ENCODE data around the gene ZNF438. TPM values are rescaled to one million over a fixed set of nuclear protein-coding genes. Genes with fewer than 3 reads are reported as not detected.

The ZNF438 gene
- total and polyA plus RNA-seq, 11 donors: 9.0 to 14.7 (median 13.2) TPM

GRCh38 chr10:31036209-31036608, 4.5 kb upstream of the ZNF438 start:
- Histone ChIP-seq H3K4me1 (peaks cover 0 to 26% (median 4%) of the 10 kb centered on the region in 12 donors), H3K36me3 (no peaks in the 10 kb centered on the region), H3K27me3 (no peaks in the 10 kb centered on the region), H3K27ac (peak overlapping the region in 1 of 12 donors; percentile 28), H3K9me3 (peaks cover 0 to 3% (median 0%) of the 10 kb centered on the region in 12 donors), H3K4me3 (no peak overlapping the region)
- DNase-seq (no peak), ATAC-seq (no peak)
- intact Hi-C loops (cut with DNase I): loop anchor here in 5 of 10 donors (5.0 to 10.0 kb wide), 4 partner anchors 36 to 669 kb away; no protein-coding TSS in a partner anchor
- TF ChIP-seq CTCF (IDR thresholded peaks at IDR 0.05): no peak
- TF ChIP-seq POLR2A (IDR thresholded peaks at IDR 0.05): no peak
- WGBS, 4 donors: 68 to 82% (median 77%) methylated on average over 4 of the region's 4 CpGs

GRCh38 chr10:31035266-31035798, 3.7 kb upstream of the ZNF438 start:
- WGBS, 4 donors: 90 to 100% (median 95%) methylated on average over 1 of the region's 1 CpG
- Histone ChIP-seq H3K27me3 (no peaks in the 10 kb centered on the region), H3K9me3 (peaks cover 0 to 3% (median 0%) of the 10 kb centered on the region in 12 donors), H3K27ac (peak overlapping the region in 1 of 12 donors; percentile 97), H3K36me3 (no peaks in the 10 kb centered on the region), H3K4me3 (no peak overlapping the region), H3K4me1 (peaks cover 0 to 35% (median 12%) of the 10 kb centered on the region in 12 donors)
- intact Hi-C loops (cut with DNase I): loop anchor here in 5 of 10 donors (5.0 to 10.0 kb wide), 4 partner anchors 37 to 669 kb away; no protein-coding TSS in a partner anchor
- ATAC-seq (no peak), DNase-seq (no peak)
- TF ChIP-seq CTCF (IDR thresholded peaks at IDR 0.05): no peak
- no peak for TF ChIP-seq POLR2A (IDR thresholded peaks at IDR 0.05)

DNA sequence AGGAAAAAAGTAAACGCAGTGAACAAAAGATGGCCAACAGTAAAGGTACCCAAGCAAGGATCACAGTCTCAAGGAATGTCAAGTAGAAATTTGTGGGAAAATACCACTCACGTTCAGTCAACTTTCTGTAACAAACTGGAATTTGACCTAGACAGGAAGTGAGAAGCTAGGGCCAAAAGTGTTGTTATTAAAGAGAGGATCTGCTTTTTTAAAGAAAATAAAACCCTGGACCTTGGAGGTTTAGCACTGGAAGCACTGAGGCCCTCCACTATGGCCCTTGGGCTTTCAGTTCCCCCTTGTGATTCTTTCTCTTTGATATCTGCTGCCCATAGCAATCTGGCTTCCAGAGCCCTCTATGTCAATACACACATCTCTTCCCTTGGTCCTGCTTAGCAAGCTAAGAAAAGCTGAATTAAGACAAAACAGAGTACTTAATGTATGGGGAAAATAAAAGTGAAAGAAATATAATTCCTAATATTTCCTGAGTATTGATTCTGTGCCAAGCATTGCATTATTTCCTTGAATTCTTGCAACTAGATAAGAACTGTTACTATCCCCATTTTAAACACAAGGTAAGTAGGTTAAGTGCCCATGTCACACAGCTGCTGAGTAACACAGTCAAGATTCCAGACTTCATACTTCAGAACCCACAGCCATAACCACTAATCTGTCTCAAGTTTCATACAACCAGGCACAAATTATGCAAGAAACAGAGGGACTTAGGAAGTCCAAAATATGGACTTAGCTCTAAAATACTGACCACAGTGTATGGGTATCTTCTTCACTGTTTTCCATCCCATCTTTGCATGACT, 2.6 kb upstream of the ZNF438 start:
- peaks cover 0 to 43% (median 19%) of the 10 kb centered on the region in 12 donors for H3K4me1 ChIP-seq
- TF ChIP-seq CTCF (IDR thresholded peaks at IDR 0.05) (no peak), POLR2A (IDR thresholded peaks at IDR 0.05) (no peak)
- H3K27me3 ChIP-seq: no peaks in the 10 kb centered on the region
- DNase-seq (no peak), ATAC-seq (no peak)
- peaks cover 0 to 3% (median 0%) of the 10 kb centered on the region in 12 donors for H3K9me3 ChIP-seq
- no peaks in the 10 kb centered on the region for H3K36me3 ChIP-seq
- no peak overlapping the region for H3K4me3 ChIP-seq
- intact Hi-C loops (cut with DNase I): loop anchor here (5.0 to 10.0 kb wide), 15 partner anchors 52 to 773 kb away; partner anchors contain the start of gene ZEB1 (in 4 of the 10)
- H3K27ac ChIP-seq: peak overlapping the region in 11 of 12 donors; percentile 0 to 100 (median 62)
- 61 to 71% (median 68%) methylated on average over 2 of the region's 2 CpGs for WGBS, 4 donors

GRCh38 chr10:31033147-31033546, 1.5 kb upstream of the ZNF438 start:
- peaks cover 0 to 3% (median 0%) of the 10 kb centered on the region in 12 donors for H3K9me3 ChIP-seq
- H3K4me3 ChIP-seq: peak overlapping the region in 8 of 12 donors; percentile 67 to 81 (median 74)
- intact Hi-C loops (cut with DNase I): loop anchor here (2.0 to 10.0 kb wide), 19 partner anchors 51 to 774 kb away; partner anchors contain the start of gene ZEB1 (in 5 of the 10)
- no peak for DNase-seq
- TF ChIP-seq CTCF (IDR thresholded peaks at IDR 0.05) (no peak), POLR2A (IDR thresholded peaks at IDR 0.05) (no peak)
- no peak for ATAC-seq
- peak overlapping the region; percentile 97 to 100 (median 99) for H3K27ac ChIP-seq
- H3K4me1 ChIP-seq: peaks cover 0 to 54% (median 29%) of the 10 kb centered on the region in 12 donors
- no peaks in the 10 kb centered on the region for H3K27me3 ChIP-seq
- H3K36me3 ChIP-seq: no peaks in the 10 kb centered on the region
- 63 to 73% (median 65%) methylated on average over 6 of the region's 6 CpGs for WGBS, 4 donors
